Spleen (tissue), 7 donors: ENCODE measurements around the gene NCOA3.

Source experiments
- POLR2A ChIP-seq, 3 donors: fragments of 450-650 bp; IDR thresholded peaks; one replicate each; pipeline ENCODE4 v1.5.1; 2017; ENCODE audit warnings: antibody characterized with exemption in 3 of 3, mild to moderate bottlenecking in 1 of 3
- TF ChIP-seq, protein P1 (sequence below), 11 experiments: fragments of 200-600 bp in 7 of 11; fragments of 450-650 bp in 4 of 11; sonication (generic) in 4 of 11; IDR thresholded peaks in 8 of 11; conservative IDR thresholded peaks in 3 of 11; 1 replicate in 7 of 11; 2 replicates in 4 of 11; pipeline versions ENCODE4 v1.4.0 to v1.8.0; 2016 to 2021; ENCODE audit warnings: antibody characterized with exemption in 11 of 11, inconsistent platforms in 4 of 11, mild to moderate bottlenecking in 1 of 11
- donor health status: DM: no; HTN: no; CAD: no; lungs with moderate emphysema.
- donor health status: DM: no; HTN: no; CAD: no.
- donor health status: DM: no; HTN: no; CAD: no.

DNA sequence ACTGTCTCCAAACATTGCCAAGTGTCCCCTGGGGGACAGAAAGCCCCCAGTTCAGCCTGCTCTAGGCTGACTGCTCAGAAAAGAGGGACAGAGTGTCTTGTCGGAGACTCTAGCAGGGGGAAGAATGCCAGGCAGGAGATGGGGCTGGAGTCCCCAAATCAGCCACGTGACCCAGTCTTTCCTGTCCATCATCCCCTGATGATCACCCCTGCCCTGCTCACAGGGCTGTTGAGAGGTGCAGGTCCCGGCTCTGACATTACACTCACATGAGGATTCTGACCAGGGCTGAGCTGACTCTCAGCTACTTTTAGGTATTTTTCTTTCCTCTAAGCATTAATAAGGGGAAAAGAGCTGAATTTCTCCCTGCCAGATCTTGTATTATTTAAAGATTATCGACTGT is 167.8 kb downstream of the NCOA3 start:
- no peak for TF ChIP-seq POLR2A (IDR thresholded peaks at IDR 0.05)
- TF ChIP-seq, protein P1, sequence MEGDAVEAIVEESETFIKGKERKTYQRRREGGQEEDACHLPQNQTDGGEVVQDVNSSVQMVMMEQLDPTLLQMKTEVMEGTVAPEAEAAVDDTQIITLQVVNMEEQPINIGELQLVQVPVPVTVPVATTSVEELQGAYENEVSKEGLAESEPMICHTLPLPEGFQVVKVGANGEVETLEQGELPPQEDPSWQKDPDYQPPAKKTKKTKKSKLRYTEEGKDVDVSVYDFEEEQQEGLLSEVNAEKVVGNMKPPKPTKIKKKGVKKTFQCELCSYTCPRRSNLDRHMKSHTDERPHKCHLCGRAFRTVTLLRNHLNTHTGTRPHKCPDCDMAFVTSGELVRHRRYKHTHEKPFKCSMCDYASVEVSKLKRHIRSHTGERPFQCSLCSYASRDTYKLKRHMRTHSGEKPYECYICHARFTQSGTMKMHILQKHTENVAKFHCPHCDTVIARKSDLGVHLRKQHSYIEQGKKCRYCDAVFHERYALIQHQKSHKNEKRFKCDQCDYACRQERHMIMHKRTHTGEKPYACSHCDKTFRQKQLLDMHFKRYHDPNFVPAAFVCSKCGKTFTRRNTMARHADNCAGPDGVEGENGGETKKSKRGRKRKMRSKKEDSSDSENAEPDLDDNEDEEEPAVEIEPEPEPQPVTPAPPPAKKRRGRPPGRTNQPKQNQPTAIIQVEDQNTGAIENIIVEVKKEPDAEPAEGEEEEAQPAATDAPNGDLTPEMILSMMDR (IDR thresholded peaks at IDR 0.05 in 8 of 11, conservative IDR thresholded peaks at IDR 0.05 in 3 of 11), result no peak
